ENCODE measurements around the gene SLC18A2.
"Not testable (repeated sequence)": the region's sequence is repeated elsewhere in the genome, so short reads cannot be mapped to it uniquely, and the experiment has no call there.

Gene SLC18A2

GRCh38 chr10:117266400-117266799, 25.5 kb downstream of the SLC18A2 start:
- no peak for DNase-seq

DNA sequence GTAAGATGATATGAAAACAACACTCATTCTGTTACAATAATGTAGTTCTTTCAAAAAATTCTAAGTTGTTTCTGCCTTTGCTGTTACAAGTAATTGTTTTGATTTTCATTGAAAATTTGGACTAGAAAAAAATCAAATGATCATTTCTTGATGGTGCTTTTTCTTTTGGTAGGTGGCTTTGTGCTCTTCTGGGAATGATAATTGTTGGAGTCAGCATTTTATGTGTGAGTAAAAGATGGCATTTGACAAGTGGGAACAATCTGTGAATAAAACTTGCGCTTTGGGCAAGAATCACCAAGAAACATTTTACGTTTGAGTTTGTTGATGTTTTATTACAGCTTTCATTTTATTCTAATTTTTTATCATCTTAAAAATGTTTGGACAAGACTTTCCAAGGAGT, 25.9 kb downstream of the SLC18A2 start:
- no peak for DNase-seq

GRCh38 chr10:117268258-117268657, 27.3 kb downstream of the SLC18A2 start:
- no peak for DNase-seq

DNA sequence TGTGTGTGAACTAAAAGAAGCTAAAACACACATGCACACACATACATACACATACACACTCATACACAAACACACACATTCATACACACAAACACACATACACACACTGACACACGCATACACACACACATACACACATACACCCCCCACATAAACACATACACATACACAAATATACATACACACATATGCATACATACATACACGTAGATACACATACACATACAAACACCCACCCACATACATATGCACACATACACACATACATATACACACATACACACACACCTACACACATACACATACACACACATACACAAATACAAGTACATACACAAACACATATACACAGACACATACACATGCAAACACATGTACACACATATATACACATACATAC, 28.0 kb downstream of the SLC18A2 start:
- no peak for DNase-seq

DNA sequence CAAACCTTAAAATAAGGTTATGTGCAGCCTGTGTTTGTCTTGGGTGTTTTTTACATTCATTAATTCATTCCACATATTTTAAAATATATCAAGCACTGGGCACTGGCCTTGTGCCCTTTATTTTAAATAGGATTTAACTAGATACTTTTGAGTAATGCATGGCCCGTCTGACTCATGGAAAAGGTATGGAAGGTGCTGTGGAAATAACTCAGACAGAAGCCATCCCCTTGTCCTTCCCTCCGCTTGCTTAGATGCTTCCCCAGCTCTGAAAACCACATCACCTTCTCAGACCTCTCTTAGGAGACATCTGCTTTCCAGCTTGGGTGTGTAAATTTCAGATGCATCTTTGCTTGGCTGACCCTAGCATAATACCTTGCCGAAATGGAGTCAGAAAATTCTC, 30.5 kb downstream of the SLC18A2 start:
- no peak for DNase-seq

DNA sequence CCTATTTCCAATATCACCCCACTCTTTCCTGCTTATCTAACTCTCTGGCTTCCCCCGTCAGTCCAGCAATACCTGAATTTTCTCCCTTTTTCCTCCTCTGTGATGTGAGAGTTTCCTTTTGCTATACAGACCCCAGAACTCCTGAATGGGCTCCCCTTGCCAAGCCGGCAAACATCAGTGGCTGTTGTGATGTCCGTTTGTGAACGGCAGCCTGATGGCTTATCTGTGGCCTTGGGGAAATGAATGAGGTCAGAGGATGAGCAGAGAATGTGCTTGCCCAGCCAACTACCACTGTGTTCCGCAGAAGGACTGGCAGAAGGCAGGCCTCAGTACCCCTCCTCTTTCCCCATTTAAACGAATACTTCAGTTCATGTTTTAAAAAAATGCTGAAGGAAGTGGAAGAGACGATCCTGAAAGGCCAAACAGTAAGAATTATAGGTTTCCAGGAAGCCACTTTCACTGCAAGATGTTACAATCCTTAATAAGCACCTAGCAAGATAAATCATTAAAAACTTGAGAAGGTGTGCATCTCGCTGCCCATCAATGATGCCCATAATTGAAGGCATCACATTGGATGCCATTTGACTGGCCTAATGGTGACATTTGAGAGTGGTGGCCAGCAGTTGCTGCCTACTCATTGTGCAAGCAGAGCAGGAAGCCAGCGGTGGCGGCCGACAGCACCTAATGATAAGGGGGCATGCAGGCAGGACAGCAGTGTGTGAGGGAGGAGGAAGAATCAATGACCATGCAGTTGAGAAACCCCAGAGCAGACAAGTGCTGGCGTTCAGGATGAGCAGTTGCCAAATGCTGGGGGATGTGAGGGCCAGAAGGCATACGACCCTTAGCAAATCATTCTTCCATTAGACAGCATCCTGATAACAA, 31.5 kb downstream of the SLC18A2 start:
- DNase-seq, result no peak

- DNase-seq, result no peak
Measured at GRCh38 chr10:117273980-117274379, 33.1 kb downstream of the SLC18A2 start.

- DNase-seq, result no peak
Measured at GRCh38 chr10:117274509-117274908, 33.6 kb downstream of the SLC18A2 start.

- no peak for DNase-seq
Measured at GRCh38 chr10:117275121-117275520, 34.2 kb downstream of the SLC18A2 start.

DNA sequence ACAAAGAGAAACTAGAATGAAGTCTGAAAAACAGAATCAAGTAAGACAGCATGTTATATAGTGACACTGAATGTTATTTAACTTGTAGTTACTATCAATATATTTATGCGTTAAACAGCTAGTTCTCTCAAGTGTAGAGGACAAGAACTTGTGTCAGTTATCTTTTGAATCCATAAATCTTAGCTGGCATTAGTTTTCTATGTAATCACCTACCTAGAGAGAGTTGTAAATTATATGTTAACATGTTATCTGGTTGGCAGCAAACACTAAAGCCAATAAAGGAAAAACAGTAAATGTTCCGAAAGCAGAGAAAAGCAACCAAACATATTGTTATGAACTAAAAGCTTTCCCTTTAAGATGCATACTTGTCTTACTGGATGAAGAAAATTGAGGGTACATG, 36.8 kb downstream of the SLC18A2 start:
- no peak for DNase-seq

GRCh38 chr10:117284716-117285494, 44.0 kb downstream of the SLC18A2 start:
- DNase-seq, result no peak

DNA sequence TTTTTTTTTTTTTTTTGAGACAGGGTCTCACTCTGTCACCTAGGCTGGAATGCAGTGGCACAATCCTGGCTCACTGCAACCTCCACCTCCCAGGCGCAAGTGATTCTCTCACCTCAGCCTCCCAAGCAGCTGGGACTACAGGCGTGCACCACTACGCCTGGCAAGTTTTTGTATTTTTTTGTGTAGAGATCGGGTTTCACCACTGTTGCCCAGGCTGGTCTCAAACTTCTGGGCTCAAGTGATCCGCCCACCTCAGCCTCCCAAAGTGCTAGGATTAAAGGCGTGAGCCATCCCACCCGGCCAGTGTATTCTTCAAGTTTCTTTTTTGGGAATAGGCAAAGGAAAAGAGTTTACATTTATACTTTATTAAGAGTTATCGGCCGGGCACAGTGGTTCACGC, 50.0 kb downstream of the SLC18A2 start:
- not testable (repeated sequence) for DNase-seq

DNA sequence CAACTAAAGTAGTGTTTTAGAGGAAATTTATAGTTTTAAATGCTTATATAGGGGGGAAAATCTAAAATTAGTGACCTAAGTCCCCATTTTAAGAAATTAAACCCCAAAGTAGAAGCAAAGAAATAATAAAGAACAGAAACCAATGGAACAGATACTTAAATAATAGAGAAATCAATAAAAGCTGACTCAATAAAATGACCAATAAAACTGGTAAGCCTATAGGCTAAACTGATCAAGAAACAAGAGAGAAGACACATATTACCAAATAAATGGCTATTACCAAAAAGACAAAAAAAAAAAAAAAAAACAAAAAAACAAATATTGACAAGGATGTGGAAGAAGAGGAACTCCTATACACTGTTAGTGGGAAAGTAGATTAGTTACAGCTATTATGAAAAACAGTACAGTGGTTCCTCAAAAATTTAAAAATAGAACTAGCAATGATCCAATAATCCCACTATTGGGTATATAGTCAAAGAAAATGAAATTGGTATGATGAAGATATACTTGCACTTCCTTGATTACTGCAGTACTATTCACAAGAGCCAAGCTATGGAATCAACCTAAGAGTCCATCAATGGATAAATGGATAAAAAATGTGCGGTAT, 53.2 kb downstream of the SLC18A2 start:
- DNase-seq, result no peak

- no peak for DNase-seq
Measured at GRCh38 chr10:117294735-117295134, 53.8 kb downstream of the SLC18A2 start.

DNA sequence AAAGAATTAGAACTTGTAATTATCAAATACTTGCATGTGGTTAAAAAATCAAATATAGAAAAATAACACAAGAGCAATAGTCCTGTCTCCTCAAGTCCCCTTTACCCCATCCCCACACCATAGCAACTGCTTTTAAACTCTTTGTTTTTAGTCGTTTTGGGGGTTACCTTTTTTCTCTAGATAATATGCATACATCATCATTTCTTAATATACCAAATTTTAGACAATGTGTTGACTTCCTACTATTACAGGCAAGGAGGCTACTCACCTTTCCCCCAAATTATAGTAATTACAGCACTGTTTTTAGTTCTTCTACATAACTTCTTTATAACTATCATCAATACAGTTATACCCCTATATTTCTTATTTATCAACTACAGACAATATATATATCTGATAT, 57.3 kb downstream of the SLC18A2 start:
- no peak for DNase-seq

DNA sequence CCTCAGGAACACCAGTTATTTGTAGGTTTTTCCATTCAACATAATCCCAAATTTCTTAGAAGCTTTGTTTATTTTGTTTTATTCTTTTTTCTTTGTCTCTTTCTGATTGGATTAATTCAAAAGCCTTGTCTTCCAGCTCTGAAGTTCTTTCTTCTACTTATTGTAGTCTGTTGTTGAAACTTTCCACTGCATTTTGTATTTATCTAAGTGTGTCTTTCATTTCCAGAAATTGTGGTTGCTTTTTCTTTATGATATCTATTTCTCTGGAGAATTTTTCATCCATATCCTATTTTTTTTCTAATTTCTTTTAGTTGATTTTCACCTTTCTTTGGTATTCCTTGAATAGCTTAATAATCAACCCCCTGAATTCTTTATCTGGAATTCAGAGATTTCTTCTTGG, 58.5 kb downstream of the SLC18A2 start:
- DNase-seq, result no peak

- DNase-seq, result no peak
Measured at GRCh38 chr10:117300671-117301070, 59.8 kb downstream of the SLC18A2 start.

GRCh38 chr10:117303451-117303850, 62.5 kb downstream of the SLC18A2 start:
- not testable (repeated sequence) for DNase-seq

DNA sequence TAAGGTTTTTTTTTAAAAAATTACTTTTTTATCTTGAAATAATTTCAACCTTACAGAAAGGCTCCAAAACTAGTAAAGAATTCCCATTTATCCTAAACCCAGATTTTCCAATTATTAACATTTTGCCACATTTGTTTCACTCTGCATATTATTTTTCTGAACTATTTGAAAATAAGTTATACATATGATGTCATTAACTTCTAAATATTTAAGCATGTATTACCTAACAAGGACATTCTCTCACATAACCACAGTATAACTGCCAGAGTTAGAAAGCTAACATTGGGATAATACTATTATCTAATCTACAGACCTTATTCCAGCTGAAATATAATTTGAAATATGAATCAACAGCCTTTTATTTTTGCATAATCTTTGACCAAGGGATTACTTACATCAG, 65.8 kb downstream of the SLC18A2 start:
- no peak for DNase-seq

- DNase-seq, result no peak
Measured at GRCh38 chr10:117311261-117311660, 70.3 kb downstream of the SLC18A2 start.

DNA sequence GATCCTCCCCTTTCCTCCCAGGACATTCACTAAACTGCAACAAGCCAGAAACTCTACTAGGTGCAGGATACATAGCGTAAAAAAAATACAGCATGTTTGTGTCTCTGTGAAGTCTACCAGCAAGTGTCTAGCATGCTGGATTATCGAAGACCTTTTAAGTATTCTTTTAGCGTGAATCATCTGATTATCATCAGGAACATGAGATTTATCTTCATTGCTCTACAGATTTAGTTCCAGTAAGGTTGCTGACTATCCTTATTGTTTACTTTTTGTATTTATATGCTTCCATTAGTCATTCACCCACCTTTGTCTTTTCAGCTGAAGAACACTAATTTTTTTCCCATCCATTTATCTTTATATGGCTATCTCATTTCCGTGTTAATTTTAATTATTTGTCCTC, 71.5 kb downstream of the SLC18A2 start:
- DNase-seq, result no peak

DNA sequence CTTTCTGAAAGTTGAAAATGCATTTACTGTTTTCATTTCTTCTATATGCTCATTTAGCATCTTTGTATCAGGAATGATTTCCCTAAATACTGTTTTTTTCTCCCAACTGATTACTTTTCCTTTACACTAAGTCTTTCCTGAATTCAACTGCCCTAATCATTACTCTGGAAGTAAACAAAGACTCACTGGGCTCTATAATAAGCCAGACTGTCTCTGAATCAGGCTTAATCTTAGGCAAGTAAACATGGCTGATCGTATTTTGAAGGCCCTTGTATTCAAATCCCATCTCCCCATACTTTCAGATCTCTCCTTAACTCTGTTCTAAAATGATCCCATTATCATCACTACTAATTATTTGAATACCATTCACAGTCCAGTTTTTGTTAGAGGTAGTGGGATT, 72.7 kb downstream of the SLC18A2 start:
- no peak for DNase-seq

DNA sequence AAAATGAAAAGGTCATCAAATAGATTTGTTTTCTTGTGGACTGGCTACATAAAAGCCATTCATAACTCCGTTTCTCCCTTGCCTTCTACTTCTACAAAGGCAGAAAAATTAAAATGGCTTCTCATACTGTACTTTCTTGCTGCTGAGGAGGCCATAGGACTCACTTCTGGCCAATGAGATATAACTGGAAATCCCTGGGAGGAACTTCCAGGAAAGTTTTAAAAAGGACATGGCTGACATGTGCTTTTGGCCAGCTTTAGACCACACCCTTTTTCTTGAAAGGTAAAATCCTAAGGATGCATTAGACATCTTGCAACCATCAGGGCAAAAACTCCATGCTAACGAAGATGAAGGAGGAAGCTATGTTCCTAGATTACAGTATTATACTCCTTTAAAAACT, 75.8 kb downstream of the SLC18A2 start:
- DNase-seq, result no peak

DNA sequence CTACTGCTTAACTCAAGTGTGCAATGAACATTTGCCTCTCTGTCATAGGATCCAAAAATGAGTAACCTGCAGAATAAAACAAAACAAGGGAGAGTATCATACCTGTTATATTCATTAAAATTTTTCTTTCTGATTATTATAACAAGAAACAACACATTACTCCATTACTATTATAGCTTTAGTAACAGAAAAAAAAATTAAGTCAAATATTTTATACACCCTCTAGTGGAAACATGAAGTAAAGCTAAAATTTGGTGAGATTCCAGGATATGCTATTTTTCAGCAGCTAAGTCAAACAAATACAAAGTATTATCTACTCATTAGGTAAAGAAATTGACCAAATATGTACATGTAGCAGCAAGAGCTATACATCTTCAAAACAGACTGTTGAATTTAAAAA, 78.0 kb downstream of the SLC18A2 start:
- no peak for DNase-seq
